ENCODE results near the gene PTGR3.

Gene PTGR3

GRCh38 chr18:75216212-75216910 lies 7.4 kb upstream of the PTGR3 start:
- peaks cover 70% of the 10 kb centered on the region for H3K4me1 ChIP-seq (ENCODE audit: control insufficient read depth, insufficient read depth, low read length)
- ChIA-PET CTCF (no interaction called here), POLR2A (no interaction called here)
- H3K4me3 ChIP-seq (ENCODE audit: low read depth, low read length), result no peak overlapping the region
- peak overlapping the region; percentile 66 for H3K27ac ChIP-seq (ENCODE audit: extremely low read depth, low read depth, low read length)
- no peaks in the 10 kb centered on the region for H3K36me3 ChIP-seq (ENCODE audit: control insufficient read depth in 2 of 2, insufficient read depth in 1 of 2, low read length in 2 of 2)
- TF ChIP-seq PRDM6 (tag by site-specific recombination; IDR thresholded peaks at IDR 0.05), result peak; percentile 31; the same call in 1 of the 2 replicates
- TF ChIP-seq FEZF1 (tag by site-specific recombination; IDR thresholded peaks at IDR 0.05), result no peak
- 0 out of 2 replicates have a peak, but pooled peaks have one; percentile 13 for TF ChIP-seq ZNF335 (tag by site-specific recombination; conservative IDR thresholded peaks at IDR 0.05)
- TF ChIP-seq RBAK (tag by site-specific recombination; IDR thresholded peaks at IDR 0.05), result no peak
- TF ChIP-seq TCF7L2 (IDR thresholded peaks at IDR 0.05; ENCODE audit: borderline replicate concordance, low read depth, low read length), result 0 out of 2 replicates have a peak, but pooled peaks have one; percentile 22
- no peak for TF ChIP-seq MYNN (tag by site-specific recombination; IDR thresholded peaks at IDR 0.05; ENCODE audit: borderline replicate concordance)
- TF ChIP-seq IKZF3 (tag by site-specific recombination; IDR thresholded peaks at IDR 0.05), result no peak
- peak; percentile 67; the same call in 1 of the 2 replicates for TF ChIP-seq ZSCAN23 (tag by site-specific recombination; IDR thresholded peaks at IDR 0.05)
- TF ChIP-seq, protein P1, sequence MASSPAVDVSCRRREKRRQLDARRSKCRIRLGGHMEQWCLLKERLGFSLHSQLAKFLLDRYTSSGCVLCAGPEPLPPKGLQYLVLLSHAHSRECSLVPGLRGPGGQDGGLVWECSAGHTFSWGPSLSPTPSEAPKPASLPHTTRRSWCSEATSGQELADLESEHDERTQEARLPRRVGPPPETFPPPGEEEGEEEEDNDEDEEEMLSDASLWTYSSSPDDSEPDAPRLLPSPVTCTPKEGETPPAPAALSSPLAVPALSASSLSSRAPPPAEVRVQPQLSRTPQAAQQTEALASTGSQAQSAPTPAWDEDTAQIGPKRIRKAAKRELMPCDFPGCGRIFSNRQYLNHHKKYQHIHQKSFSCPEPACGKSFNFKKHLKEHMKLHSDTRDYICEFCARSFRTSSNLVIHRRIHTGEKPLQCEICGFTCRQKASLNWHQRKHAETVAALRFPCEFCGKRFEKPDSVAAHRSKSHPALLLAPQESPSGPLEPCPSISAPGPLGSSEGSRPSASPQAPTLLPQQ (tag by site-specific recombination; IDR thresholded peaks at IDR 0.05), result 0 out of 2 replicates have a peak, but pooled peaks have one; percentile 19
- no peaks in the 10 kb centered on the region for H3K9me3 ChIP-seq (ENCODE audit: control insufficient read depth, insufficient read depth, low read depth, low read length)

- TF ChIP-seq MYNN (tag by site-specific recombination; IDR thresholded peaks at IDR 0.05; ENCODE audit: borderline replicate concordance) (no peak), ZNF600 (tag by site-specific recombination; IDR thresholded peaks at IDR 0.05) (0 out of 2 replicates have a peak, but pooled peaks have one; percentile 17), ZNF184 (tag by site-specific recombination; IDR thresholded peaks at IDR 0.05) (no peak), GLI4 (tag by site-specific recombination; IDR thresholded peaks at IDR 0.05) (no peak), TRIM28 (IDR thresholded peaks at IDR 0.05; ENCODE audit: borderline replicate concordance, low read length) (no peak), ZNF529 (tag by site-specific recombination; IDR thresholded peaks at IDR 0.05; ENCODE audit: insufficient replicate concordance) (no peak), ZNF114 (tag by site-specific recombination; IDR thresholded peaks at IDR 0.05) (no peak)
- Histone ChIP-seq H3K27ac (ENCODE audit: extremely low read depth, low read depth, low read length) (no peak overlapping the region; the same call in 1 of the 2 replicates), H3K9me3 (ENCODE audit: control insufficient read depth, insufficient read depth, low read depth, low read length) (no peaks in the 10 kb centered on the region), H3K4me1 (ENCODE audit: control insufficient read depth, insufficient read depth, low read length) (peaks cover 66% of the 10 kb centered on the region), H3K36me3 (ENCODE audit: control insufficient read depth in 2 of 2, insufficient read depth in 1 of 2, low read length in 2 of 2) (no peaks in the 10 kb centered on the region), H3K4me3 (ENCODE audit: low read depth, low read length) (no peak overlapping the region)
- ChIA-PET CTCF (no interaction called here), POLR2A (no interaction called here)
These were observed 6.7 kb upstream of the PTGR3 start for GRCh38 chr18:75215663-75216062.

- H3K36me3 ChIP-seq (ENCODE audit: control insufficient read depth in 2 of 2, insufficient read depth in 1 of 2, low read length in 2 of 2), result no peaks in the 10 kb centered on the region
- H3K9me3 ChIP-seq (ENCODE audit: control insufficient read depth, insufficient read depth, low read depth, low read length), result no peaks in the 10 kb centered on the region
- no peak overlapping the region for H3K4me3 ChIP-seq (ENCODE audit: low read depth, low read length)
- H3K4me1 ChIP-seq (ENCODE audit: control insufficient read depth, insufficient read depth, low read length), result peaks cover 65% of the 10 kb centered on the region
- no peak overlapping the region; the same call in 1 of the 2 replicates for H3K27ac ChIP-seq (ENCODE audit: extremely low read depth, low read depth, low read length)
- CTCF ChIA-PET, result no interaction called here
- POLR2A ChIA-PET, result no interaction called here
- TF ChIP-seq ZNF645 (tag by site-specific recombination; IDR thresholded peaks at IDR 0.05), result no peak
- TF ChIP-seq ZNF560 (tag by site-specific recombination; IDR thresholded peaks at IDR 0.05; ENCODE audit: borderline replicate concordance), result no peak
- TF ChIP-seq ZNF561 (tag by site-specific recombination; IDR thresholded peaks at IDR 0.05; ENCODE audit: borderline replicate concordance), result no peak
- TF ChIP-seq, protein P2, sequence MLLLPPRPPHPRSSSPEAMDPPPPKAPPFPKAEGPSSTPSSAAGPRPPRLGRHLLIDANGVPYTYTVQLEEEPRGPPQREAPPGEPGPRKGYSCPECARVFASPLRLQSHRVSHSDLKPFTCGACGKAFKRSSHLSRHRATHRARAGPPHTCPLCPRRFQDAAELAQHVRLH (tag by site-specific recombination; IDR thresholded peaks at IDR 0.05), result no peak
- no peak for TF ChIP-seq ZNF223 (tag by site-specific recombination; IDR thresholded peaks at IDR 0.05)
- no peak for TF ChIP-seq ZFP3 (tag by site-specific recombination; IDR thresholded peaks at IDR 0.05; ENCODE audit: low read depth)
- TF ChIP-seq ZBTB7A (tag by site-specific recombination; IDR thresholded peaks at IDR 0.05; ENCODE audit: low read depth), result no peak
- TF ChIP-seq ZNF529 (tag by site-specific recombination; IDR thresholded peaks at IDR 0.05; ENCODE audit: insufficient replicate concordance), result no peak
- no peak for TF ChIP-seq ZNF707 (tag by site-specific recombination; IDR thresholded peaks at IDR 0.05)
- no peak for TF ChIP-seq PRDM1 (tag by site-specific recombination; IDR thresholded peaks at IDR 0.05)
- no peak for TF ChIP-seq ZNF138 (tag by site-specific recombination; IDR thresholded peaks at IDR 0.05; ENCODE audit: borderline replicate concordance)
- no peak for TF ChIP-seq ZNF571 (tag by site-specific recombination; IDR thresholded peaks at IDR 0.05)
These were observed 6.0 kb upstream of the PTGR3 start for GRCh38 chr18:75214766-75215510.
